Testis (tissue), 3 donors: ENCODE measurements around the gene APBB1IP. TPM values are rescaled to one million over a fixed set of nuclear protein-coding genes. Genes with fewer than 3 reads are reported as not detected.
A peak's percentile ranks its signal among the peaks of the same experiment; 100 is the strongest.

ENCODE experiments used
- DNase-seq: peaks from one replicate; pipeline ENCODE4 v3.0.0-alpha.2; 2019
- H3K27ac ChIP-seq, 2 donors: fragments of 200-600 bp; sonication (generic); one replicate each; pipeline ENCODE4 v1.5.1; 2019
- H3K27me3 ChIP-seq: fragments of 200-600 bp; sonication (generic); one replicate; pipeline ENCODE4 v1.5.1; 2019
- H3K36me3 ChIP-seq: fragments of 200-600 bp; sonication (generic); one replicate; pipeline ENCODE4 v1.5.1; 2017; ENCODE audit warnings: low read depth; ENCODE audit errors: missing control alignments
- H3K4me1 ChIP-seq: fragments of 200-600 bp; sonication (generic); one replicate; pipeline ENCODE4 v1.5.1; 2019
- H3K4me3 ChIP-seq, 2 donors: fragments of 200-600 bp; sonication (generic); one replicate each; pipeline ENCODE4 v1.5.1; 2017 to 2019
- H3K9me3 ChIP-seq: fragments of 200-600 bp; sonication (generic); one replicate; pipeline ENCODE4 v1.5.1; 2017
- POLR2A ChIP-seq: fragments of 450-650 bp; IDR thresholded peaks from one replicate; pipeline ENCODE4 v1.6.1; 2017; ENCODE audit warnings: antibody characterized with exemption, mild to moderate bottlenecking, moderate library complexity
- WGBS, 2 donors: methylation state at CpG; one replicate each; pipeline ENCODE4 v1.1.5; 2018; 5-methylcytosine and 5-hydroxymethylcytosine counted together
- intact Hi-C: fragments of 100-400 bp; cut with DNase I; formaldehyde crosslinking; loops from one replicate; pipeline ENCODE4 v1.15.1; 2023; ENCODE audit warnings: low total_unique reads
- polyA plus RNA-seq: library from polyadenylated mRNA; stranded (reverse); fragments of 350-450 nt; fragmentation: Illumina TruSeq; extraction: RNeasy Lipid Tissue Mini Kit (QIAGEN cat#74804); gene quantifications from one replicate; pipeline ENCODE4 v1.2.3, GENCODE V29; 2014; ENCODE audit warnings: low read depth, low replicate concordance; ENCODE audit not compliant: insufficient read depth
- total RNA-seq, 2 donors: library from RNA; depleted of rRNA; stranded (reverse); fragments of >200 nt; gene quantifications; one replicate each; pipeline ENCODE4 v1.2.3, GENCODE V29; 2016
- TF ChIP-seq, protein P1 (sequence below), 3 experiments: fragments of 450-650 bp in 2 of 3; fragments of 200-600 bp in 1 of 3; sonication (generic) in 1 of 3; IDR thresholded peaks; one replicate each; pipeline ENCODE4 v1.5.1; 2016 to 2019; ENCODE audit warnings: antibody characterized with exemption in 3 of 3, mild to moderate bottlenecking in 2 of 3, moderate library complexity in 1 of 3

Gene APBB1IP
- total and polyA plus RNA-seq, 3 donors from 2014 or later: 0.55 to 3.0 (median 2.0) TPM

DNA sequence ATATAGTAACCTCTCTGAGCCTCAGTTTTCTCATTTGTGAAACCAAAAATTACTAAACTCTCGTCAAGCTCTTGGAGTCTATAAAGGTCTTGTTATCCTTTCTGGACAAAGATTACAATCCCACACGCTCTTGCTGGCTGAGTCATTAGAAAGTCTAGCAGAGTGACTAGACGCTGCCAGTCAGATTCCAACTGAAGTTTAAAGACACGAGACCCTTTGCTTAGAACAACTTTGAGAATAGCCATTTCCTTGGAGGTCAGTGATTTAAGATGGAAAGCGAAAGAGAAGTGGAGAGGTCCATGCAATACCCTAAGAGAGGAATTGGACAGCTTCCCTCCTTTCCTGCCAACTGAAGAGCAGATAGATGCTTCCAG is 119.5 kb downstream of the APBB1IP start:
- DNase-seq: no peak
- intact Hi-C loops: no loop called here
- no peaks in the 10 kb centered on the region for H3K9me3 ChIP-seq
- 59 to 70% methylated on average over 5 of the region's 5 CpGs for whole genome bisulfite sequencing, 2 donors
- TF ChIP-seq POLR2A: no peak
- TF ChIP-seq, protein P1, sequence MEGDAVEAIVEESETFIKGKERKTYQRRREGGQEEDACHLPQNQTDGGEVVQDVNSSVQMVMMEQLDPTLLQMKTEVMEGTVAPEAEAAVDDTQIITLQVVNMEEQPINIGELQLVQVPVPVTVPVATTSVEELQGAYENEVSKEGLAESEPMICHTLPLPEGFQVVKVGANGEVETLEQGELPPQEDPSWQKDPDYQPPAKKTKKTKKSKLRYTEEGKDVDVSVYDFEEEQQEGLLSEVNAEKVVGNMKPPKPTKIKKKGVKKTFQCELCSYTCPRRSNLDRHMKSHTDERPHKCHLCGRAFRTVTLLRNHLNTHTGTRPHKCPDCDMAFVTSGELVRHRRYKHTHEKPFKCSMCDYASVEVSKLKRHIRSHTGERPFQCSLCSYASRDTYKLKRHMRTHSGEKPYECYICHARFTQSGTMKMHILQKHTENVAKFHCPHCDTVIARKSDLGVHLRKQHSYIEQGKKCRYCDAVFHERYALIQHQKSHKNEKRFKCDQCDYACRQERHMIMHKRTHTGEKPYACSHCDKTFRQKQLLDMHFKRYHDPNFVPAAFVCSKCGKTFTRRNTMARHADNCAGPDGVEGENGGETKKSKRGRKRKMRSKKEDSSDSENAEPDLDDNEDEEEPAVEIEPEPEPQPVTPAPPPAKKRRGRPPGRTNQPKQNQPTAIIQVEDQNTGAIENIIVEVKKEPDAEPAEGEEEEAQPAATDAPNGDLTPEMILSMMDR (IDR thresholded peaks at IDR 0.05): no peak
- no peak overlapping the region for H3K4me3 ChIP-seq
- no peaks in the 10 kb centered on the region for H3K4me1 ChIP-seq
- H3K36me3 ChIP-seq: no peaks in the 10 kb centered on the region
- H3K27me3 ChIP-seq: no peaks in the 10 kb centered on the region
- no peak overlapping the region for H3K27ac ChIP-seq

DNA sequence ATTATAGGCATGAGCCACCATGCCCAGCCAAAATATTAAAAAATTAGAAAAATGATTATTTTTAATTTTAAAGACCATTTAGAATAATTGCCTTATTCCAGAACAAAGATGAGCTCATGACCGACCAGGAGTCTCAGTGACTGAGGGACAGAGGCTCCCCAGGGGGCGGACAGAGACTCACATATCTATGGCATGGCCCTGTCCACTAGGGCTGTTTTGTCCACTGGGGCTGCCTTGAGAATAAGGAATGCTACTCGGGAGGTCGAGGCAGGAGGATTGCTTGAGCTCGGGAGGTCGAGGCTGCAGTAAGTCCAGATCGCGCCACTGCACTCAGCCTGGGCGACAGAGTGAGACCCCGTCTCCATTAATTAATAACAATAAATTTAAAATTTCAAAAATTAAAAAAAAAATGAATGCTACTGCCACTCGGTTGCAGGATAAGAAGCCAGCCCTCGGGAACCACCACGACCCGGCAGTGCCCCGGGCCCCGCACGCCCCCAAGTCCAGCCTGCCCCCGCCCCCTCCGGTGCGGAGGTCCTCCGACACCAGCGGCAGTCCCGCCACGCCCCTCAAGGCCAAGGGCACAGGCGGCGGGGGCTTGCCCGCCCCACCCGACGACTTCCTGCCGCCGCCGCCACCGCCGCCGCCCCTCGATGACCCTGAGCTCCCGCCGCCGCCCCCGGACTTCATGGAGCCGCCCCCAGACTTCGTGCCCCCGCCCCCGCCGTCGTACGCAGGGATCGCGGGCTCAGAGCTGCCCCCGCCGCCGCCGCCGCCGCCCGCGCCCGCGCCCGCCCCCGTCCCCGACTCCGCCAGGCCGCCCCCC is 128.6 kb downstream of the APBB1IP start:
- WGBS, 2 donors: 9 to 21% methylated on average over 22 to 50 of the region's 64 CpGs
- no peaks in the 10 kb centered on the region for H3K27me3 ChIP-seq

DNA sequence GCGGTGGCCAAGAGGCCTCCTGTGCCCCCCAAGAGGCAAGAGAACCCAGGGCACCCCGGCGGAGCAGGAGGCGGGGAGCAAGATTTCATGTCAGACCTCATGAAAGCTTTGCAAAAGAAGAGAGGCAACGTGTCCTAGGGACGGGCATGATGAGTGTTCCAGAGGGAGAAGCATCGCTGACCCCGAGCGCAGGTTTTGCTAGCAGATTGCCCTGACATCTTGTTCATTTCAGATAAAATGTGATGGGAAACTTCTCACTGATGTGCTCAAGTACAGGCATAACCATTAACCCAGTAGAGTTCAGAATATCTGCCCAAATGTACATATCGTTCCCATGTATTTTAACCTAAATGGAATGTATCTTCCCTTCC is 129.2 kb downstream of the APBB1IP start:
- TF ChIP-seq, protein P1 (IDR thresholded peaks at IDR 0.05): no peak
- TF ChIP-seq POLR2A: no peak
- intact Hi-C loops: no loop called here
- WGBS, 2 donors: 6 to 11% methylated on average over 6 to 9 of the region's 10 CpGs
- H3K4me1 ChIP-seq: no peaks in the 10 kb centered on the region
- peak overlapping the region in 1 of 2 donors; percentile 53 for H3K4me3 ChIP-seq
- no peak overlapping the region for H3K27ac ChIP-seq
- peak; percentile 38 for DNase-seq
- H3K9me3 ChIP-seq: no peaks in the 10 kb centered on the region
- no peaks in the 10 kb centered on the region for H3K36me3 ChIP-seq
- no peaks in the 10 kb centered on the region for H3K27me3 ChIP-seq

More for the DNA sequence above, 128.6 kb downstream of the APBB1IP start:
- intact Hi-C loops: no loop called here
- Histone ChIP-seq H3K36me3 (no peaks in the 10 kb centered on the region), H3K9me3 (no peaks in the 10 kb centered on the region), H3K4me1 (no peaks in the 10 kb centered on the region), H3K4me3 (peak overlapping the region; percentile 53 to 64), H3K27ac (peak overlapping the region in 1 of 2 donors; percentile 26)
- peak; percentile 39 for DNase-seq
- TF ChIP-seq, protein P1 (IDR thresholded peaks at IDR 0.05): no peak
- no peak for TF ChIP-seq POLR2A

DNA sequence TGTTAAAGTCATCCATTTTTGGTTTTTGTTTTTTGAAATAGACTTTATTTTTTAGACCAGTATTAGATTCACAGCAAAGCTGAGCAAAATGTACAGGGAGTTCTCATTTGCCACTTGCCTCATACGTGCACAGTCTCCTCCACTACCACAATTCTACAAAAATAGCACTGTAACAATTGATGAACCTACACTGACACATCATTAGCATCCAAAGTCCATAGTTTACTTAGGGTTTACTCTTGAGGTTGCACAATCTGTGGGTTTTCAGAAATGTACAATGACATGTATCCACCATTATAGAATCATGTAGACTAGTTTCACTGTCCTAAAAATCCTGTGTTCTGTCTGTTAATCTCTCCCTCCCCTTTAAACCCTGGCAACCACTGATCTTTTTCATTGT is 133.5 kb downstream of the APBB1IP start:
- intact Hi-C loops: no loop called here
- Histone ChIP-seq H3K4me1 (no peaks in the 10 kb centered on the region), H3K36me3 (no peaks in the 10 kb centered on the region), H3K27me3 (no peaks in the 10 kb centered on the region), H3K4me3 (no peak overlapping the region), H3K9me3 (no peaks in the 10 kb centered on the region), H3K27ac (no peak overlapping the region)
- no peak for DNase-seq
- 57 to 68% methylated on average over 1 of the region's 1 CpG for WGBS, 2 donors
- TF ChIP-seq, protein P1 (IDR thresholded peaks at IDR 0.05): no peak
- no peak for TF ChIP-seq POLR2A

DNA sequence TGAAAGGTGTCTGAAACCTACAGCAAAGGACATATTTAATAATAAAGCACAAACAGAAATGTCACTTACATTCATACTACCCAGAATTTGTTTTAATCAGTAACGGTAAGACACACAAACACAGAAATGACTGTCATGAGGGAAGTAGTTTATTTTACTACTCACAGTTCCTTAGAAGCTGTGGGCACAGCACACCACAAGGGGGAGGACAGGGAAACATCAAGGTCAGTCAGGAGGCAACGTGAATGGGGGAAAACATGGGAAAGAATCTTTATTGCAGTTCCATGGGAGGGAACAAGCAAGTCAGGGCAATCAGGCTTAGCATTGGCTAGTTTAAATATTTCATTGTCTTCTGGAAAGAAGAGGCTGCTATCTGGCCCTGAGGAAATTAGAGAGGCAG is 135.5 kb downstream of the APBB1IP start:
- no peak for TF ChIP-seq POLR2A
- TF ChIP-seq, protein P1 (IDR thresholded peaks at IDR 0.05): no peak
- Histone ChIP-seq H3K4me3 (no peak overlapping the region), H3K4me1 (no peaks in the 10 kb centered on the region), H3K27me3 (no peaks in the 10 kb centered on the region), H3K36me3 (no peaks in the 10 kb centered on the region), H3K9me3 (no peaks in the 10 kb centered on the region), H3K27ac (no peak overlapping the region)
- no peak for DNase-seq
- WGBS, 2 donors: 38 to 47% methylated on average over 2 of the region's 2 CpGs
- intact Hi-C loops: no loop called here
